ENCODE data around the gene FBXL19.
A peak's percentile ranks its signal among the peaks of the same experiment; 100 is the strongest.

DNA sequence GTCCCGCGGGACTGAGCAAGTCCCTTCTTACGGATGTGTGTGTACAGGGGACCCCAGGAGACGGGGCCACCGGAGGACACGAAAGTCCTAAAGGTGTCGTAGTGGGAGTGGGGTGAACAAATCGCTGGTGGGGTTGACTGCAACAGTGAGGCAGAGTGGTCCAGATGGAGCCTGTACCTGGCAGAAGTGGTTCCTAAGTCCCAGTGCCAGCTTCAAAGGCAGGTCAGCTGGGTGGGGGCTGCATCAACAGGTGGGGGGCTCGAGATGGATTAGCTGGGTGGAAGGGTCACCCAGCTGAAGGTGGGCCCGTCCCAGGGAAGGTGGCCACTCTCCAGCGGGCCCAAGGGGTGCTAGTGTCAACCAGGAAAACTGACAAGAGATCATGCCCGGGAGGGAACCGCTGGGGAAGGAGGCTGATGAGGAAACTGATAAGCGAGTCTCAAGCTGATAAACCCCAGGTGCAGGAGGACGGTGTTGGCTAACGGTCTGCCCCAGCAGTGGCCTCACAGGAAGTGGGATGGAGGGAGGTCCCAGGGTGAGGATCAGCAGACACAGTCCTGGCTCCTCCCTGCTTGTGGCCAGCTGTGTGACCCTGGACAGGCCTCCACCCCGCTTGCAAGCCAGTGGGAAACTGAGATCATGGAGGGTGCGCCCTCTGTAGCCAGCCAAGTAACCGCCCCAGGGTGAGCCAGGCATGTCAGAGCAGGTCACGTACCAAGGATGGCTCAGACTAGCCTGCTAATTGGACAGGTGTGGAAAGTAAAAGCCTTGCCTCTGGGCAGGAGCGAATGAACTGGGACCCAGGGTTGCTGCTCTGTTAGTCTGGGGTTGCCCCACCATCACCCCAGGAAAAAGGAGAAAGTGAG, 26.5 kb downstream of the FBXL19 start:
- TF ChIP-seq BCL6 (CRISPR knock-in tag; IDR thresholded peaks at IDR 0.05) (no peak; the same call in none of the 2 replicates), ZBTB3 (CRISPR knock-in tag; IDR thresholded peaks at IDR 0.05; ENCODE audit: borderline replicate concordance, low read depth) (peak; percentile 55; the same call in 1 of the 2 replicates), ZC3H4 (CRISPR knock-in tag; IDR thresholded peaks at IDR 0.05; ENCODE audit: borderline replicate concordance) (peak; percentile 90), ZNF343 (CRISPR knock-in tag; IDR thresholded peaks at IDR 0.05) (peak; percentile 49; the same call in 1 of the 2 replicates), ZNF672 (CRISPR knock-in tag; IDR thresholded peaks at IDR 0.05) (no peak), HDAC2 (CRISPR knock-in tag; IDR thresholded peaks at IDR 0.05) (peak; percentile 90)
- TF ChIP-seq, protein P1, sequence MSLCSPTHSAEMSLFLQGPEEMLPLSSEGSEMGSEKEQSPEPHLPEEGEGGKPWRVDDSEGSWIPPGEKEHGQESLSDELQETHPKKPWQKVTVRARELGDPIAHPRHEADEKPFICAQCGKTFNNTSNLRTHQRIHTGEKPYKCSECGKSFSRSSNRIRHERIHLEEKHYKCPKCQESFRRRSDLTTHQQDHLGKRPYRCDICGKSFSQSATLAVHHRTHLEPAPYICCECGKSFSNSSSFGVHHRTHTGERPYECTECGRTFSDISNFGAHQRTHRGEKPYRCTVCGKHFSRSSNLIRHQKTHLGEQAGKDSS (CRISPR knock-in tag; IDR thresholded peaks at IDR 0.05; ENCODE audit: borderline replicate concordance, low read depth) = peak; percentile 96
- TF ChIP-seq, protein P2, sequence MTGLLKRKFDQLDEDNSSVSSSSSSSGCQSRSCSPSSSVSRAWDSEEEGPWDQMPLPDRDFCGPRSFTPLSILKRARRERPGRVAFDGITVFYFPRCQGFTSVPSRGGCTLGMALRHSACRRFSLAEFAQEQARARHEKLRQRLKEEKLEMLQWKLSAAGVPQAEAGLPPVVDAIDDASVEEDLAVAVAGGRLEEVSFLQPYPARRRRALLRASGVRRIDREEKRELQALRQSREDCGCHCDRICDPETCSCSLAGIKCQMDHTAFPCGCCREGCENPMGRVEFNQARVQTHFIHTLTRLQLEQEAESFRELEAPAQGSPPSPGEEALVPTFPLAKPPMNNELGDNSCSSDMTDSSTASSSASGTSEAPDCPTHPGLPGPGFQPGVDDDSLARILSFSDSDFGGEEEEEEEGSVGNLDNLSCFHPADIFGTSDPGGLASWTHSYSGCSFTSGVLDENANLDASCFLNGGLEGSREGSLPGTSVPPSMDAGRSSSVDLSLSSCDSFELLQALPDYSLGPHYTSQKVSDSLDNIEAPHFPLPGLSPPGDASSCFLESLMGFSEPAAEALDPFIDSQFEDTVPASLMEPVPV (CRISPR knock-in tag; IDR thresholded peaks at IDR 0.05) = peak; percentile 95

All from HepG2 (cell line).